ENCODE results near the gene YWHAH.
"Not testable (repeated sequence)": the region's sequence is repeated elsewhere in the genome, so short reads cannot be mapped to it uniquely, and the experiment has no call there.

Gene YWHAH

GRCh38 chr22:31951194-31952093 is 7.1 kb downstream of the YWHAH start:
- peak; percentile 63 to 68 for DNase-seq

GRCh38 chr22:31952094-31952401 is 7.7 kb downstream of the YWHAH start:
- no peak for DNase-seq

- no peak for DNase-seq
Measured at GRCh38 chr22:31952472-31952871, 8.1 kb downstream of the YWHAH start.

- no peak for DNase-seq
Measured at GRCh38 chr22:31953261-31953660, 8.9 kb downstream of the YWHAH start.

- DNase-seq: no peak
Measured at GRCh38 chr22:31954535-31955523, 10.5 kb downstream of the YWHAH start.

- no peak for DNase-seq
Measured at GRCh38 chr22:31956360-31956759, 12.0 kb downstream of the YWHAH start.

GRCh38 chr22:31957970-31958594 is 13.7 kb downstream of the YWHAH start:
- no peak for DNase-seq

GRCh38 chr22:31958625-31959239 is 14.4 kb downstream of the YWHAH start:
- no peak for DNase-seq

GRCh38 chr22:31960767-31961166 is 16.4 kb downstream of the YWHAH start:
- DNase-seq: no peak

- DNase-seq: no peak
Measured at GRCh38 chr22:31962387-31963125, 18.2 kb downstream of the YWHAH start.

- DNase-seq: no peak
Measured at GRCh38 chr22:31968022-31968421, 23.7 kb downstream of the YWHAH start.

- peak; percentile 73 to 76 for DNase-seq
Measured at GRCh38 chr22:31969789-31970489, 25.6 kb downstream of the YWHAH start.

GRCh38 chr22:31970490-31971444 is 26.4 kb downstream of the YWHAH start:
- DNase-seq: peak; percentile 96 to 99

- no peak for DNase-seq
Measured at GRCh38 chr22:31972180-31972579, 27.8 kb downstream of the YWHAH start.

- DNase-seq: no peak
Measured at GRCh38 chr22:31973739-31974138, 29.4 kb downstream of the YWHAH start.

- peak; percentile 89 to 90 for DNase-seq
Measured at GRCh38 chr22:31977141-31977841, 33.0 kb downstream of the YWHAH start.

GRCh38 chr22:31977939-31978338 is 33.6 kb downstream of the YWHAH start:
- DNase-seq: no peak

GRCh38 chr22:31980628-31981027 is 36.3 kb downstream of the YWHAH start:
- no peak for DNase-seq

- DNase-seq: not testable (repeated sequence)
Measured at GRCh38 chr22:31981976-31982375, 37.6 kb downstream of the YWHAH start.
